GM18873 (cell line): ENCODE data around the gene DHRS13.
"Not testable (repeated sequence)": the region's sequence is repeated elsewhere in the genome, so short reads cannot be mapped to it uniquely, and the experiment has no call there.

Experiments used
- ATAC-seq: cut with Tn5 transposase; IDR thresholded peaks from one replicate; pipeline ENCODE4 v1.9.1; 2021; ENCODE audit warnings: mild to moderate bottlenecking, moderate library complexity, moderate number of reproducible peaks; ENCODE audit not compliant: unreplicated experiment, low FRiP score

Gene DHRS13

DNA sequence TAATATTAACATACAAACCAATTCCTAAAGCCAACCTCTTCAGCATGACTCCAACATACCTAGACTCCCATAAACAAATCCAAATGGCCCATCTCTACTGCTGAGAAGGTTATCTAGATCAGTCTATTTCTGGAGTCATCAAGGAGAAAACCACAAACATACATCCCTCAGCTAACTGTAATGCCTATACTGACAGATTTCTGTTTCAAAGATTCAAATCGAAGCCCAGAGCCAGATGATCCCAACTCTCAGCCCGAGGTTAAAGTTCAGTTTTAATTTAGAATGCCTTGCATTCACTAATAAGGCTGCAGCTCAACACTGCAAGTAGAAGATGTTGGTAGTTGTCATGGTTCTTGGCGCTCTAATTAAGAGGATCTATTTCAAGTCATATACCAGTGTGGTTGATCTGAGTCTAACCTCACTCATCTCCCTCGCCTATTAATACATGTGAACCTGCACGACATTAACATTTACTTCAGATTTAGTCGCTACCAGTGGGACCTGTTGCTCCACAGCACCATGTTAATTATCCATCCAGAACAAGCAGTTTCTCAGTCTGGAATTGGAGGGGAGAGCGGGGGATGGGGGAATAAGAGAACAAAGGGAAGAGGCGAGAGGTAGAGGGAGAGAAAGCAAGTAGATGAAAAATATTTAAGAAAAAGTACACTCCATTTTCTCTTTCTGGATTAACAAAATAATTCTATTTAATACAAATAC is 33.0 kb upstream of the DHRS13 start:
- ATAC-seq: no peak

DNA sequence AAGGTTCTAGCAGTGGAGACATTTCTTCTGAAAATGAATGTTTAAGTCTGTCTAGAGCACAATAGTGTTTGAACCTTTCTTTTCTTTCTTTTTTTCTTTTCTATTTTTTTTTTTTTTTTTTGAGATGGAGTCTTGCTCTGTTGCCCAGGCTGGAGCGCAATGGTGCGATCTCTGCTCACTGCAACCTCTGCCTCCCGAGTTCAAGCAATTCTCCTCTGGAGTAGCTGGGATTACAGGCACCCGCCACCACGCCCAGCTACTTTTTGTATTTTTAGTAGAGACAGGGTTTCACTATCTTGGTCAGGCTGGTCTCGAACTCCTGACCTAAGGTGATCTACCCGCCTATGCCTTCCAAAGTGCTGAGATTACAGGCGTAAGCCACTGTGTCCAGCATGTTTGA is 31.6 kb upstream of the DHRS13 start:
- ATAC-seq: not testable (repeated sequence)

DNA sequence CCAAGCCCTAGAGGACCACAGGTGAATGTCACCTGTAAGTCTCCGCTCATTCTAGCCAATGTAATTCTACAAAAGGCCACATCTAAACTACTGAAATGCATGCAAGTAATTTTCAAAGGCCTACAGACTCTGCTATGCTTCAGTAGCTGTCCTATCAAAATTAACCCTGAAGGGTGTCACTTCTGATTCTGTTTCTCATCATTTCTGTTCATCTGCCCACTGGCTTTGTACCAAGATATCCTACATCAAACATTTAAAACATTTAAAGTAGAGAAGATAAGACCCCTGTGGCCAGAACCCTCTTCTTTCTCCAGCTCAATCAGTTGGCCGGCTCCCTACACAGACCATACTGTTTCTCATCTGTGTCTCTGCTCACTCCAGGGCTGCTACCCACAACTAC is 26.9 kb upstream of the DHRS13 start:
- no peak for ATAC-seq

DNA sequence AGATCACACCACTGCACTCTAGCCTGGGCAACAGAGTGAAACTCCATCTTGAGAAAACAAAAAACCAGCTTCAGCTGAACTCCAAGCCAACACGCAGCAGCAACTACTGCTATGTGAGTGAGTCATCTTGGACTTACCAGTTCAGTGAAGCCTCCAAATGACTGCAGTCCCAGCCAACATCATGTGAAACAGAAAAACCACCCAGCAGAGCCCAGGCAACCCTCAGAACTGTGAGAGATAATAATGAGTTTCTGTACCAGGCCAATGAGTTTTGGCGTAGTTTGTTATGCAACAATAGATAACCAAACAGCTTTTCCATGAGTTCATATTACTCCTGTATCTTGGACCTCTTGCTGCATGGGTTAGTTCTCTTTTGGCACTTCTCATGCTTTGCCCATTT is 25.2 kb upstream of the DHRS13 start:
- no peak for ATAC-seq

DNA sequence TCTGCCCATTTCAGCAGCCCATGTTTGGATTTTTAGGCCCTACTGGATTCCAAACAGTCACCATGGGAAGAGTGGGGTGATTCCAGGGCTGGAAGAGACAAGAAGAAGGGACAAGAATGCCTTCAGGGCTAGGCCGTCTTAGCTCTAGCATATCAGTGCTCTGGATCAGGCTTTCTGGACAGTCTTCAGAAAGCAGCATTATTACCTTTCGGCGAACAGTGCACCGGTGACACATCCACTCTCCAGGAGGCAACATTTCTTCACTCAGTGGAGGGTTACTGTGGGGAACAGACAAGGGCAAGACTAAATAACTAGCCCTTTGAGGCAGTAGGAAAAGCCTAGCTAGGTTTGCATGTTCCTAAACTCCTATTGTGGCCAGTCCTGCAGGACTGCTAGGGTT is 23.9 kb upstream of the DHRS13 start:
- no peak for ATAC-seq

DNA sequence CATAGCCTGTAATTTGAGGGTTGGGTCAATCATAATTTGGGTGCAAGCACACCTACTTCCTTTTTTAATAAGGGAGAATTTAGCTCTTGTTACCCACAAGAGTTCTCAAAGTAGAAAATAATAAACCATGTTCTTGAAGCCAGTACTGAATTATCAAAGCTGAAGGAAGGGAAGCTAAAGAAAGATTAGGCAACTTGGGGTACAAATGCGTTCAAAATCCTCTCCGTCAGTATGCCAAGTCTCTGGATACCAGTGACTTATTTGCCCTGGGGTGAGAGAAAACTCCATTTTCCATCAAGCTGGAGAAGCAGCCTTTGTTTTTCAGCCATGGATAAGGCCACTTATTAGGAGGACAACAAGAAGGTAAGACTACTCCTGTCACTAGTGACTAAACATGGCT is 23.5 kb upstream of the DHRS13 start:
- no peak for ATAC-seq

DNA sequence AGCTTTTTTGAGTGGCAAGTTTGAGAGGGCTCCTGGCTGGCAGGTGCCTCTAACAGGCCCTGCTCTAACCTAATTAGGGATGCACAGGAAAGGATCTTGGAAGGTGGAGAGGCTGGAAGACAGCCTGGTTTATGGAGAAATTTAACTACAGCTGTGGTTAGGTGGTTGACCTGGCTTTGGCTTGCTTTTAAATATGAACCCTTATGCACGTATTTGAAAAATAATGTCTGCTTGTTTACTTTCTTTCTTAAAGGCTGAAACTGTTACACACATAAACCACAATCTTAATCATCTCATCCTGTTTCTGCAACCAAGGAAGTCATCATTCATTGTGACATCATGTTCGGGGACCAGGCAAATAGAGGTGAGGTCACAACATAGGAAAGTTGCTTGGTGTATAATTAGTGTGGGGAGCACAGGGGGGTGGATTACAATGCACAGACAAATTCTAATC is 23.1 kb upstream of the DHRS13 start:
- ATAC-seq: no peak

DNA sequence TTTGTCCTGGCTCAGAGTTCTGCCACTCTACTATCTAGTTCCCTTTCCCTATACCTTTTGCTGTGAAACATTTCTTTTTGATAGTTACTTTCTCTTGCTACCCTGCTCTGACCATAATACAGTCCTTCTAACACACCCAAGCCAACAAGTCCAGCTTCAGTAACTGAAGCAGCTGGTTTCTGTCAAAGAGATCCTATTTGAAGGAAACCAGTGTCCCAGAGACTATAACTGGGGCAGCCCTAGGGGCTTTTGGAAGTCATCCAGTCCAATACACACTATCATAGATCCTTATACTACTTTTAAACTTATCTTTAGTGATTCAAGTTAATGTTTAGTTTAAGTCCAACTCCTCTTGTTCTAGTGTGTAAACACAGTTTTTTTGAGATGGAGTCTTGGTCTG is 17.3 kb upstream of the DHRS13 start:
- ATAC-seq: no peak

DNA sequence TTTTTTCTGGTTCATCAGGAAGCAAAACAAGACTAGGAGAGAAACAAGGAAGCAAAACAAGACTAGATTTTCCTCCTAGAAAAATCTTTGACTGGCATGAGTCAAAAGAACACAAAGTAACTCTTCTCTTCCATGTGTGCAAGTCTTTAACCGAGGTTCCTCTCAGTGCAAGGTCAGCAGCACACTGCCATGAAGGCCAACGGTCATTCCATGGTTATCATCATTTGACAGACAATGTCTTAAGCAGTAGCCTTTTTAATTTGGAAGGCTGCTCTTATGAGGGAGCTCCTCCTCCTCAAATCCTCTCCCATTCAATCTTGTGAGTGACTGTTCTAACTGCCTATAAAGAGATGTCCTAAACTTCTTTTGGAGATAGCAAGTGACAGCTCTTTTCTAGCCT is 15.4 kb upstream of the DHRS13 start:
- no peak for ATAC-seq

DNA sequence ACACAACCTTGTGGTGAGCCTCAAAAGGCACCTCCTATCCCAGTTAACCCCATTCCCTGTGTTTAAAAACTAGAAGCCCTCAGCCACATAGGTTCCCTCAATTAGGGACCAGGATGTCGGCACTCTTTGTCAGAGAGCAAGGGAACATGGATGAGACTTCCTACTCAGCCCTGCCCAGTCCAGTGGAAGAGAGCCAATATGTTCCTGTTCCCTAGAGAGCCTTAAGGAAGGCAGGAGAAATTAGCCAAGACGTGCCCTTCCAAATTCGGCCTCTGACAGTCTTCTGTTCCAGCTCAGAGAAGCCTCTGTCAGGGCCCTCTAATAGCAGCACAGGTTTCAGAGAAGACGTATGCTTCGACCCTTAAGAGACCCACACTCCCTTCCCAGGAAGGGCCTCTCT is 14.6 kb upstream of the DHRS13 start:
- no peak for ATAC-seq

DNA sequence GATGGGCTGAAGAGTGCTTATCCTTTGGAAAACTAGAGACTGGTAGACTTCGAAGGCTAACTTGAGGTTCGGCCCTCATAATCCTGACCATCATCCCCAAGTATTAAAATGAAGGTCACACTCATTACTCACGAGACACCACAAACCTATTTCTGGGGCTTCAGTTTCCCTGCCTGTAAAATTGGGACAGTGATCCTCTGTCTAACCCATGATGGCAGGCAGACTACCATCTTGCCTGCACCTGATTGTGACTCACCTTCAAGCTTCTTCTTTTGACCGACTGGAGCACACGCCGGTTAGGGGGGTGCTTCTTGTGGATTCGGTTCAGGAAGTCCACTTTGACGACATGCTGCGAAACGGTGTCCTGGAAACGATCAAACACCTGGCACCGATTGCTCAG is 14.2 kb upstream of the DHRS13 start:
- ATAC-seq: no peak

DNA sequence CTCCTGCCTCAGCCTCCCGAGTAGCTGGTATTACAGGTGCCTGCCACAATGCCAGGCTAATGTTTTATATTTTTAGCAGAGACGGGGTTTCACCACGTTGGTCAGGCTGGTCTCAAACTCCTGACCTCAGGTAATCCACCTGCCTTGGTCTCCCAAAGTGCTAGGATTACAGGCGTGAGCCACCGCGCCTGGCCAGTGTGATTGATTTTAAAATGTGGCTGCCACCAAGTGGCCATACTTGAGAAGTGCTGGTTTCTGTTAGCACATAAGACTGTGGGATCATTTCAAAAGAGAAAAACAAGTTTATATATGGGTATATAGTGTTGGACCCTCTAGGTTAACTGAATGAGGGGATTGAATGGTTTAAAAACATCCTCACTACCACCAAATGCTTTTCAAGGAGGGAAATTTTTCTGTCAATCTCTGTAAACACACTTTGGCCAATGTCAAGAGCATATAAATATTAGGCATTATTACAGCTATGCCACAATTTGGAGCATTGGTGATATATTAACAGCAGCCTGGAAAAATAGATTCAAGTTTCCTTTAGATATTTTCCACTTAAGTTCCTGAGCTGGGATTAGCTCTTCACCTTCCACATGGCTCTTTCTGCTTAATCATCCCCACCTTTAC is 13.5 kb upstream of the DHRS13 start:
- ATAC-seq: no peak

DNA sequence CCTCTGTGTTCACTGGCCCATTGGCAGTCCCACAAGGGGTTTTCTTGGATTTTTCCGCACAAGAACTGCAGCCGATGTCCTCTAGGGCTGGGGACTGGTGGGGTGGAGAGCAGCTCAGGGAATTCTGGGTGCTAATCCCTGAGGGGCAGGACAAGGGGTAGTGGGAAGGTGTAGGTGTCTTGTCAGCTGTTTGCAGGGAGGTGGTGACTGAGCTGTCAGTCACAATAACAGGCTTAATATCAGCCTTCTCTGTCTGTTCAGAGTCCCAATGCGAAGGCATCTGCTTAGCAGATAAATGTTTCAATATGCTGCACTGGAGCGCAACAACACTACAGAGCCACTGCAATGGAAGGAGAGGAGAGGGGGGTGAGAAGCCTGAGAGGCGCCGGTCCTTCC is 10.1 kb upstream of the DHRS13 start:
- no peak for ATAC-seq

DNA sequence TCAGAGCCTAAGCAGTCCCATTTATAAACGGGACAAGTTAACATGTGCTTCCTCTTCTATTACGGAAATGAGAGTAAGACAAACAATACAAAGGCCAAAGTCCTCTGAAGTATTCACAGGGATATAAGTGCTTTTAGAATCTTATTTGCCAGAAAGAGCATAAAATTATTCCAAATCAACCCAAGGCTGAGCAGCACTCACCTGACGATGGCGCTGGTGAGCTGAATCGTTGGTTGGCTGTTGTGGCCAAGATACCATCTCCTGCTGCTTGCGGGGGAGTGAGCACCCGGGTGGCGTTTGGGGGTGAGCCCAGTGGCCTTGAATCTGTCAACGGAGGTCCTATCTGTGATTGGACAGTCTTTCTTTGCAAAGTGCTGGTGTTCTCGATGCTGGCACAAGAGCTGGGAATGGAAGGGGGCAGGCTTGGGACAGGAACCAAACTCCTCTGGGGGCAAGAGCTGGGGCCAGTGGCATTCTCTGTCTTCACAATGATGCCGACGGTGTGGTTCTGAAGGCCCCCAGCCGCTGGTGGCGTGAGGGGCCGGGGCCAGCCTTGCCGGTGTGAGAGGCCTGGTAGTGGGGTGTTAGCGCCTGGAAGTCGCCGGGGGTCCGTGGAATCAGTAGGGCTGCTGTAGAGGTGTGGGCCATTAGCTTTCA is 9.5 kb upstream of the DHRS13 start:
- ATAC-seq: no peak

DNA sequence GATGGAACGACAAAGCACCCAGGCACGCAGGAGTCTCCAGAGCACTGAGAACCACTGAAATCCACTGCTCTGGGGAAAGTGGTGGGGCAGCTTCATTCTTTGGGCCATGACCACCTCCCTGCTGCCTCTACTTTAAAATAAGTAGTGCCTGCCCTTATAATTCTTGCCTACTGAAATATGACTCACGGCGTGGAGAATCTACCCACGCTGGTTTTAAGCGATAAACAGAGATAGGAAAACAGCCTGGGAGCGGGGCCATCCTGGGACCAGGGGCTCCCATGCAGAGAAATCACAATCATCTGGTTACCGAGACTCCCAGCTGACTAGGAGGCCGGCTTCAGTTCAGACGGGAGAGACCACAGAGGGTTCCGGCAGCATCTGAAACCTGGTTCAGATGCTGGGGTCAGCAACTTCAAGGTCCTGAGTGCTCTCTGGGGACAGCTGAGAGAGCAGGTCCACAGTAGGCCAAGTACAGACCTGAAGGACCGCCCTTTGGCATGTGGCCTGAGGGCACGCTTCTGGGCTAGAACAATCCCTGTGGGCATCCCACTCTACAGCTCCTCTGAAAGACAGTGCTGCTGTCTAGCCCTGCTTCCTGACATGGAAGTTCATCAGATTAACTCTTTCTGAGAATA is 8.6 kb upstream of the DHRS13 start:
- no peak for ATAC-seq

DNA sequence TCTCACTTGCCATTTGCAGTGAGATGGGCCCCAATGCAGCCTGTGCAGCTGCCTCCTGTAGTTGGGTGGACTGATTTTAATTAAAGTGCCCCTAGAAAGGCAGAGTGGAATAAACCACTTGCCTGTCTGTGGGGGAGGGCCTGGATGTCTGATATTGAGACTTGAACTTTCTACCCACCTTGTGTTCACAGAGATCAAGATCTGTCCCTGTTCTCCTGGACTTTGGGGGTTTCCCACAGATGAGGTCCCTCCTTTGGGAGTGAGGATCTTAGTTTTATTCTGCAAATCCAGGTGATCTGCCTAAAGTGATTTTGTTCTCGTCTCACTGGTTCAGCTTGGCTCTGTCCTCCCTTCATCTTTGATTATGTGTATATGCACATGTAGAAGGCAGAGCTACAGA is 7.7 kb upstream of the DHRS13 start:
- no peak for ATAC-seq

DNA sequence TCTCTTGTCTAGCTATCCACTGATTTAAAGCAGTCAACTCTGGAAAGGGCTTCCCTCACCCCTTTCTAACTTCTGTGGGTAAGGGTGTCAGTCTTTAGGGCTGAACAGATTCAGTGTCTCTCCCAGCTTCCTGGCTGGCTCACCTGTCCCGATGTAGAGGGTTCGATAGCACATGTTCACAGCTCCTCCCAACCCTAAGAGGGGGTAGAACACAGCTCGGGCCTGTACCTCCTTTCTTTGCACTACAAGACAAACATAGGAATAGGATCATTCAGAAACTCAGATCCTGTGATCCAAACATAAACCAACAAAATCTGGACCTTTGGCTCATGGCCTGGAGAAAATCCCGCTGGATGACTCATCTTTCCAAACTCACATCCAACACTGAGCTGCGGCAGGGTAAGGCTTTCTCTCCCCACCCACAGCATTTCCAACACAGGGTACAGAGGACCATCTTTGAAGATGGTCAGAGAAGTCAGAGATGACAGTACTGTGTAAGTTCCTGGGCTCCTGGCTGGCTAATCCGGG is 5.8 kb upstream of the DHRS13 start:
- ATAC-seq: no peak

DNA sequence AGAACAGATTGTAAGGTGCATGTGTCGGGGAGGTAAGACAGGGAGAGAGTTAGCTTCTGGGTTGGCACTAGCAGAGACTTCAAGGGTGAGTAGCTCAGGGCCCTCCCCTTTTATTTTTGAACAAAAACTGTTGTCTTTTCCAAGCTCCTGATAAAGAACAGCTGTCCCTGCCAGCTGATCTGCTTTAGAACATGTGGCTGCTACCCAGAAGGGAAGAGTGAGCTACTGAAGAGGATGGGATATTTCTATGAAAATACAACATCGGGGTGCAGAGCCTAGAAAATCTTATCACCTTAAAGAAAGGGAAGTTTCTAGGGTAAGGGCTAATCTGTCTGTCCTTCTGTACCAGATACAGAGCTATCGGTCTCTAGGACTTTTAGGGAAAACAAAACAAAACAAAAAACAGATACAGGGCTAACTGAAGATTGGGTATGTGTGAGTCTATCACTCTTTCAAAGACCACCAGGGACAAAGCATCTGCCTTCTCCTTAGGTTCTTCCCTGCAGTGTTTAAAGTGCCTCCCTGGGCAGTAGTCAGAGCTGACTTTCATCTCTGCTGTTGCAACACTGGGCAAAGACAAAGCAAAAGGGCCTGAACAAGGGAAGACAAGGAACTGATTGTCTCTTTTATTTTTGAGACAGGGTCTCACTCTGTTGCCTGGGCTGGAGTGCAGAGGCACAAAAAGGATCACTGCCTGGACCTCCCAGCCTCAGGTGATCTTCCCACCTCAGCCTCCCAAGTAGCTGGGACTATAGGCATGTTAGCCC is 5.0 kb upstream of the DHRS13 start:
- no peak for ATAC-seq

DNA sequence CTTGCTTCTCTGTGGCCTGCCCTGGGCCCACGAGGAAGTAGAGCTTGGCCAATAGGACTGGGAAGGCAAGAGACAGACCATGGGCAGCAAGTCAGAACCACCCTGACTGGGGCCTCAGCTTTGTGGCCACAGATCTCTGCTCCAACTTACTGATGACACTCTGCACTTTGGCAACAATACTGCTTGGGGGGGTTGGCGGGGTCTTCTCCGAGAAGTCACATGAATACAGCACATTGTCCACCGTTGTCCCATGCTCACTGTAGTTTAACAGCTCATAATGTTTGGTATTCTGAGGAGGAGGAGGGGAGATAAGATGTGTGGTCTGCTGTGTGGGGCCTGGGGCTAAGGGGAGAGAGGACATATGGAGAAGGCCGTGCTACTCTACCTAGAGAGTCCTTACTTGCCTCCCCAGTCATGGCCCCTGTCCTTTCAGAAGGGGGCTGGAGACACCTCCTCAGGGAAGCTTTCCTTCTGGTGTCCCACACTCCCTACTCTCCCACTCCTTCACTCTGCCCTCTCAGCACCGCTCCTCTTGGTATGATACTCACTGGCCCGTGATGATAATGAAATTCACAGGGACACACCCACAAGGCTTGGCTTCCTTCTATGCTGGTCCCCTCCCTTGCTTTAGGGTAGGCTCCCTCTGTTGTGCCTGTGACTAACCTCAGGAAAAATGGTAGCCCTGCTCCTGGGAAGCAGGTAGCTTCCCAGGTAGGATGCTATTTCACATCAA is 4.0 kb upstream of the DHRS13 start:
- ATAC-seq: no peak

DNA sequence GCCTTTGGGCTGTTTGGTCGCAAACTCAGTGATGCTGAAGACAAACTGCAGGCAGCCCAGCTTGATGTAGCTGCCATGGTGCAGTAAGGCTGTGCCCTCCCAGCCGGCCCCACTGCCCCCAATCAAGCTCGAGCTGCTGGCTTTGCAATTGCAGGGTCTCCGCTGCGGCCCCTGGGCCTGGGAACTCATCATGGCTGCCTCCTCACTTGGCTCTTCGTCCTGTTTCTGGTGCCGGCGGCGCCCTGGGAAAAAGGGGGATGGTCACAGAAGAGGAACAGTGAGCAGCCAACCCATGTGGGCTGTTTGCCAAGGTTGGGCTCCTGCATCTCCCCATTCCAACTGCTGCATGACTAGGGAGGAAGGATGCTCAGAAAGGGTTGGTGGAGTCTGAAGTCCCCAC is 3.4 kb upstream of the DHRS13 start:
- ATAC-seq: no peak
